GM19025 (cell line): ENCODE data around the gene OR10D3.
"Not testable (repeated sequence)": the region's sequence is repeated elsewhere in the genome, so short reads cannot be mapped to it uniquely, and the experiment has no call there.

ENCODE experiments used
- ATAC-seq: cut with Tn5 transposase; IDR thresholded peaks from one replicate; pipeline ENCODE4 v1.9.1; 2021; ENCODE audit warnings: mild to moderate bottlenecking, low read depth, moderate library complexity; ENCODE audit not compliant: unreplicated experiment

OR10D3 gene

GRCh38 chr11:124183068-124183467, at the start of gene OR10D3:
Gene OR10D3 (plus strand): TSS chr11:124183345. CDS start chr11:124185270, 1,925 bp downstream.
- ATAC-seq: no peak

- no peak for ATAC-seq
Measured at GRCh38 chr11:124143034-124143433, 40.1 kb upstream of the OR10D3 start.

GRCh38 chr11:124147951-124148350, 35.2 kb upstream of the OR10D3 start:
- no peak for ATAC-seq

GRCh38 chr11:124150684-124151083, 32.5 kb upstream of the OR10D3 start:
- ATAC-seq: no peak

GRCh38 chr11:124152770-124153407, 30.3 kb upstream of the OR10D3 start:
- ATAC-seq: no peak

- ATAC-seq: no peak
Measured at GRCh38 chr11:124153821-124154220, 29.3 kb upstream of the OR10D3 start.

GRCh38 chr11:124159481-124159880, 23.7 kb upstream of the OR10D3 start:
- ATAC-seq: no peak

- no peak for ATAC-seq
Measured at GRCh38 chr11:124160986-124161385, 22.2 kb upstream of the OR10D3 start.

- no peak for ATAC-seq
Measured at GRCh38 chr11:124167826-124168231, 15.3 kb upstream of the OR10D3 start.

GRCh38 chr11:124168796-124169195, 14.3 kb upstream of the OR10D3 start:
- no peak for ATAC-seq

GRCh38 chr11:124170315-124170714, 12.8 kb upstream of the OR10D3 start:
- not testable (repeated sequence) for ATAC-seq

- ATAC-seq: no peak
Measured at GRCh38 chr11:124170801-124171586, 12.2 kb upstream of the OR10D3 start.

GRCh38 chr11:124172101-124172500, 11.0 kb upstream of the OR10D3 start:
- ATAC-seq: no peak

GRCh38 chr11:124172599-124172998, 10.5 kb upstream of the OR10D3 start:
- ATAC-seq: no peak

- ATAC-seq: no peak
Measured at GRCh38 chr11:124174001-124174583, 9.1 kb upstream of the OR10D3 start.

- ATAC-seq: no peak
Measured at GRCh38 chr11:124176925-124177715, 6.0 kb upstream of the OR10D3 start.

GRCh38 chr11:124179310-124179709, 3.8 kb upstream of the OR10D3 start:
- ATAC-seq: no peak

GRCh38 chr11:124190298-124191139, 7.4 kb downstream of the OR10D3 start:
- ATAC-seq: no peak

- no peak for ATAC-seq
Measured at GRCh38 chr11:124193221-124194010, 10.3 kb downstream of the OR10D3 start.
